GM12878 (cell line): Measurements from ENCODE around the gene LRRC8A.

Experiments used
- FOXM1 ChIP-seq: IDR thresholded peaks from 2 replicates; pipeline ENCODE4 v1.6.1; 2012; ENCODE audit warnings: low read depth, mild to moderate bottlenecking, inconsistent platforms, low read length, moderate library complexity
- GABPA ChIP-seq: IDR thresholded peaks from 2 replicates; pipeline ENCODE4 v1.6.1; 2014; ENCODE audit warnings: antibody characterized with exemption, low read depth, mild to moderate bottlenecking, inconsistent platforms
- POLR2A ChIP-seq: IDR thresholded peaks from 2 replicates; pipeline ENCODE4 v1.6.1; 2011; ENCODE audit warnings: low read depth, mild to moderate bottlenecking, low read length
- RAD21 ChIP-seq: IDR thresholded peaks from 2 replicates; pipeline ENCODE4 v1.6.1; 2011; ENCODE audit warnings: mild to moderate bottlenecking, low read depth, low read length, moderate library complexity; ENCODE audit not compliant: insufficient read depth
- TAF1 ChIP-seq: IDR thresholded peaks from 2 replicates; pipeline ENCODE4 v1.6.1; 2011; ENCODE audit warnings: mild to moderate bottlenecking, low read depth, low read length, borderline replicate concordance
- TF ChIP-seq, protein P1 (sequence below): IDR thresholded peaks from 2 replicates; pipeline ENCODE4 v1.6.1; 2011; ENCODE audit warnings: mild to moderate bottlenecking, low read depth, low read length, moderate library complexity; ENCODE audit not compliant: insufficient replicate concordance

DNA sequence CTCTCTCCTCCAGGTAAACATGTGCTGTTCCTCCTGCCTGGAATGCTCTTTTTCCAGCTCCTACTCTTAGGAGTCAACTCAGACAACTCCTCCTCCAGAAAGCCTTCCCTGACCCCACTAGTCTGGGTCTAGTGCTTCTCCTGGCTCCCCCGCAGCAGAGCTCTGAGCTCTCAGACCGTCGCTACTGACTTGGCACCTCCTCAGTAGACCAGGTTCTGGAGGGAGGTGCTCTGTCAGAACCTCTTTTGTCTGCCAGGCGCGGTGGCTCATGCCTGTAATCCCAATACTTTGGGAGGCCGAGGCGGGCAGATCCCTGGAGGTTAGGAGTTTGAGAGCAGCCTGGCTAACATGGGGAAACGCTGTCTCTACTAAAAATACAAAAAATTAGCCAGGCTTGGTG, 3.4 kb downstream of the LRRC8A start:
- TF ChIP-seq FOXM1 (no peak), RAD21 (no peak), POLR2A (no peak), TAF1 (no peak), GABPA (no peak)
- TF ChIP-seq, protein P1, sequence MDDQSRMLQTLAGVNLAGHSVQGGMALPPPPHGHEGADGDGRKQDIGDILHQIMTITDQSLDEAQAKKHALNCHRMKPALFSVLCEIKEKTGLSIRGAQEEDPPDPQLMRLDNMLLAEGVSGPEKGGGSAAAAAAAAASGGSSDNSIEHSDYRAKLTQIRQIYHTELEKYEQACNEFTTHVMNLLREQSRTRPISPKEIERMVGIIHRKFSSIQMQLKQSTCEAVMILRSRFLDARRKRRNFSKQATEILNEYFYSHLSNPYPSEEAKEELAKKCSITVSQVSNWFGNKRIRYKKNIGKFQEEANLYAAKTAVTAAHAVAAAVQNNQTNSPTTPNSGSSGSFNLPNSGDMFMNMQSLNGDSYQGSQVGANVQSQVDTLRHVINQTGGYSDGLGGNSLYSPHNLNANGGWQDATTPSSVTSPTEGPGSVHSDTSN = no peak
